Keratinocyte (primary cell): ENCODE data around the gene ARID5B.

Source experiments
- CTCF ChIP-seq, 3 experiments: IDR thresholded peaks in 1 of 3; conservative IDR thresholded peaks in 1 of 3; optimal IDR thresholded peaks in 1 of 3; 2 replicates in 2 of 3; 3 replicates in 1 of 3; pipeline versions ENCODE3 to v1.5.1; 2011; ENCODE audit warnings: low read length in 3 of 3, mild to moderate bottlenecking in 3 of 3, moderate library complexity in 2 of 3, control low read depth in 1 of 3, inconsistent platforms in 1 of 3; ENCODE audit not compliant: insufficient read depth in 2 of 3; ENCODE audit errors: extremely low read depth in 1 of 3
- EZH2 ChIP-seq: IDR thresholded peaks from one replicate; pipeline ENCODE4 v1.6.1; 2012; ENCODE audit warnings: inconsistent platforms, mild to moderate bottlenecking, low read length, moderate library complexity

GRCh38 chr10:62050346-62050892, 148.9 kb downstream of the ARID5B start:
- TF ChIP-seq CTCF (optimal IDR thresholded peaks at IDR 0.05 in 1 of 3, IDR thresholded peaks at IDR 0.05 in 1 of 3, conservative IDR thresholded peaks at IDR 0.05 in 1 of 3; ENCODE audit: extremely low read depth in 1 of 3, insufficient read depth in 2 of 3, low read length in 3 of 3) (no peak), EZH2 (no peak)
